IgD-negative memory B cell (primary cell): ENCODE data around the gene TMF1. TPM values are rescaled to one million over a fixed set of nuclear protein-coding genes. Genes with fewer than 3 reads are reported as not detected.

Experiments
- H3K27ac Mint-ChIP-seq, 3 donors: one replicate each; pipeline ENCODE4 v1.8.0; 2020 to 2022; ENCODE audit warnings: mild to moderate bottlenecking in 3 of 3, mixed read lengths in 3 of 3, moderate library complexity in 1 of 3
- H3K27me3 Mint-ChIP-seq: one replicate; pipeline ENCODE4 v1.8.0; 2021; ENCODE audit warnings: mixed read lengths
- H3K36me3 Mint-ChIP-seq: one replicate; pipeline ENCODE4 v1.8.0; 2020; ENCODE audit warnings: mild to moderate bottlenecking, mixed read lengths
- H3K4me1 Mint-ChIP-seq, 3 donors: one replicate each; pipeline ENCODE4 v1.8.0; 2020 to 2022; ENCODE audit warnings: mixed read lengths in 3 of 3, mild to moderate bottlenecking in 1 of 3
- H3K4me3 Mint-ChIP-seq, 4 donors: one replicate each; pipeline ENCODE4 v1.8.0; 2020 to 2022; ENCODE audit warnings: mild to moderate bottlenecking in 4 of 4, mixed read lengths in 4 of 4, moderate library complexity in 3 of 4
- H3K9me3 Mint-ChIP-seq, 3 donors: one replicate each; pipeline ENCODE4 v1.8.0; 2020 to 2021; ENCODE audit warnings: mixed read lengths in 3 of 3, mild to moderate bottlenecking in 1 of 3
- polyA plus RNA-seq: library from polyadenylated mRNA; unstranded; fragments of 300-500 nt; fragmentation: Illumina TruSeq; gene quantifications from one replicate; pipeline ENCODE4 v1.2.3, GENCODE V29; 2021

Gene TMF1
- polyA plus RNA-seq, 1 donor from 2014 or later = 43.2 TPM

DNA sequence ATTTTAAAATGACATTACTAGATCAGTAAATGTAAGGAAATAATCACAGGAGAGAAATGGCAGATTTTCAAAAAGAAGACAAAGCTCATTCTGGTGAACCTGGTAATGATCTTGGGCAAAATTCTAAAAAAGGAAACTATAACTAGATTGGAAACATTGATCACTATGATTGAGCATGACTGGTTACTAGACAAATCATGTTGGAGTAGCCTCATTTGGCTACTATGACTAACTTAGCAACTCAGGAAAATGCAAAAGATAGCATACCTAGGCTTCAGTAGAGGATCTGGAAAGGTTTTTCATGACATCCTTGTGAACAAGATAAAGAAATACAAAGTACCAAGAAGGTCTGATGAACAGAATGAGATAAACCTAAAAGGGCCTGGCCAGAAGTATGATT is 7.6 kb upstream of the TMF1 start:
- Mint-ChIP-seq H3K4me1 (peaks cover 20 to 23% (median 21%) of the 10 kb centered on the region in 3 donors), H3K27me3 (no peaks in the 10 kb centered on the region), H3K27ac (peak overlapping the region in 2 of 3 donors; percentile 21 to 78), H3K9me3 (no peaks in the 10 kb centered on the region), H3K4me3 (peak overlapping the region in 1 of 4 donors; percentile 33), H3K36me3 (peaks cover 9% of the 10 kb centered on the region)

GRCh38 chr3:69058947-69059224 is 6.8 kb upstream of the TMF1 start:
- Mint-ChIP-seq H3K4me3 (peak overlapping the region in 3 of 4 donors; percentile 8 to 85 (median 81)), H3K9me3 (no peaks in the 10 kb centered on the region), H3K27me3 (no peaks in the 10 kb centered on the region), H3K27ac (peak overlapping the region; percentile 21 to 89 (median 78)), H3K36me3 (peaks cover 9% of the 10 kb centered on the region), H3K4me1 (peaks cover 20 to 22% (median 21%) of the 10 kb centered on the region in 3 donors)

DNA sequence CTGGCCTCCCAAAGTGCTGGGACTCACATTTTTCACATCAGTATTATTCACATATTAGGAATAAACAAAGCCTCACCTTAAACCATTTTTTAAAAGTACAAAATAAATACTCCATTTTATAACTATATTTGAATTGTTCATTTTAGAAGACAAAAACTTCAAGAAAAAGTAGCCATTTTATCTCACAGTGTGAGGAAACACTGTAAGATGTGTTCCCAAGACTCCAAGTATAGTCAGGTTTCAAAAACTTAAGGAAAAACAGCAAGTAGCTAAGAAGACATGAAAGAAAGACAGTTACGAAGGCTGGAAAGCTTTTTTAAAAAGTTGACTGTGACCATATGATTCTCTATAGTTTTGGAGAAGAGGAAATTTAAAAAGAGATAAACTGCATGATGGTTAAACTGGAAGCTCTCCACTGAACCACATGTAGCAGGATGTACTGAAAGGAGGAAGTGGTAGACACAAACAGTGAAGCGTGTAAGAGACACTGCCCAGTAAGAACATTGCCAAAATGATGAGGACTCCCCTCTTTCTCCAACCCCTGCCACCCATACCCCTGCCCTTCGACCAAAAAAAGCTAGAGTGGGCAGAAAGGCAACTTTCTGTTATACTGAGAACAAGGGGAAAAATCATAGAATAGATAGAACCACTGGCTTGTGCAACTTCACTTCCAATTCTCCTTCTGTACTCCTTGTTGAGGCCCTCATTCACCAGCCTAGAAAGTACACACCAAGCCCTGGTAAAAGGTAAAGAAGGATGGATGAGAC is 6.2 kb upstream of the TMF1 start:
- peaks cover 9% of the 10 kb centered on the region for H3K36me3 Mint-ChIP-seq
- peaks cover 20 to 22% (median 21%) of the 10 kb centered on the region in 3 donors for H3K4me1 Mint-ChIP-seq
- no peaks in the 10 kb centered on the region for H3K9me3 Mint-ChIP-seq
- peak overlapping the region; percentile 8 to 85 (median 47) for H3K4me3 Mint-ChIP-seq
- peak overlapping the region; percentile 21 to 89 (median 78) for H3K27ac Mint-ChIP-seq
- H3K27me3 Mint-ChIP-seq = no peaks in the 10 kb centered on the region

GRCh38 chr3:69052472-69052898 is 352 bp upstream of the TMF1 start:
- Mint-ChIP-seq H3K4me3 (peak overlapping the region; percentile 94 to 99 (median 96)), H3K4me1 (peaks cover 29 to 30% (median 29%) of the 10 kb centered on the region in 3 donors), H3K9me3 (no peaks in the 10 kb centered on the region), H3K27me3 (no peaks in the 10 kb centered on the region), H3K36me3 (peaks cover 3% of the 10 kb centered on the region), H3K27ac (peak overlapping the region; percentile 91 to 99 (median 98))

- peak overlapping the region in 3 of 4 donors; percentile 31 to 70 (median 38) for H3K4me3 Mint-ChIP-seq
- no peaks in the 10 kb centered on the region for H3K9me3 Mint-ChIP-seq
- peaks cover 2% of the 10 kb centered on the region for H3K36me3 Mint-ChIP-seq
- H3K4me1 Mint-ChIP-seq = peaks cover 33 to 38% (median 34%) of the 10 kb centered on the region in 3 donors
- H3K27me3 Mint-ChIP-seq = no peaks in the 10 kb centered on the region
- H3K27ac Mint-ChIP-seq = no peak overlapping the region
These were observed 3.1 kb downstream of the TMF1 start for GRCh38 chr3:69048990-69049389.

- H3K36me3 Mint-ChIP-seq = peaks cover 8% of the 10 kb centered on the region
- H3K4me1 Mint-ChIP-seq = peaks cover 16 to 26% (median 18%) of the 10 kb centered on the region in 3 donors
- H3K27me3 Mint-ChIP-seq = no peaks in the 10 kb centered on the region
- no peak overlapping the region for H3K27ac Mint-ChIP-seq
- H3K4me3 Mint-ChIP-seq = no peak overlapping the region
- no peaks in the 10 kb centered on the region for H3K9me3 Mint-ChIP-seq
These were observed 7.5 kb downstream of the TMF1 start for GRCh38 chr3:69044608-69045007.

- Mint-ChIP-seq H3K4me1 (peaks cover 0 to 4% (median 2%) of the 10 kb centered on the region in 3 donors), H3K9me3 (no peaks in the 10 kb centered on the region)
These were observed 18.7 kb downstream of the TMF1 start for GRCh38 chr3:69033470-69033869.

GRCh38 chr3:69032737-69033136 is 19.4 kb downstream of the TMF1 start:
- H3K4me1 Mint-ChIP-seq = peaks cover 0 to 4% (median 2%) of the 10 kb centered on the region in 3 donors
- no peaks in the 10 kb centered on the region for H3K27me3 Mint-ChIP-seq
- H3K9me3 Mint-ChIP-seq = no peaks in the 10 kb centered on the region
- no peak overlapping the region for H3K4me3 Mint-ChIP-seq
- no peak overlapping the region for H3K27ac Mint-ChIP-seq
- peaks cover 4% of the 10 kb centered on the region for H3K36me3 Mint-ChIP-seq

More at GRCh38 chr3:69033470-69033869, 18.7 kb downstream of the TMF1 start:
- H3K27me3 Mint-ChIP-seq = no peaks in the 10 kb centered on the region
- H3K36me3 Mint-ChIP-seq = peaks cover 4% of the 10 kb centered on the region
- H3K27ac Mint-ChIP-seq = no peak overlapping the region
- no peak overlapping the region for H3K4me3 Mint-ChIP-seq

DNA sequence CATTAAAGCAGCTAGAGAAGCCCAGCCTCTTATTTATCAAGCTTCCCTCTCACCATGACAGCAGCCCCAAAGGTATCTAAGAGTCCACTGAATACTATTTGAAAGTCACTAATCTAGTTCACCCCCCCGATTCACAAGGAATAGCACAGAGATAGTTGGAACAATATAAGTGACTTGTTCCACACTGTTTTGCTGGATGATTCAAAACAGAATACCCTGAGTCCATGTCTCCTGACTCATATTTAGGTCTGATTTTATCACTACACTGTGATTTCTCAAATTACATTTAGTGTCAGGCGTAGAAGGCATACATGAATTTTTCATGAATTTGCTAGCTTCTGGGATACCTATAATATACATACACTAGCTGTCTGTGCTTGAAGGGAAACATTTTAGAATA is 20.0 kb downstream of the TMF1 start:
- Mint-ChIP-seq H3K4me1 (peaks cover 0 to 4% (median 2%) of the 10 kb centered on the region in 3 donors), H3K27ac (peak overlapping the region in 1 of 3 donors; percentile 35), H3K9me3 (no peaks in the 10 kb centered on the region), H3K27me3 (no peaks in the 10 kb centered on the region), H3K4me3 (no peak overlapping the region), H3K36me3 (peaks cover 4% of the 10 kb centered on the region)

DNA sequence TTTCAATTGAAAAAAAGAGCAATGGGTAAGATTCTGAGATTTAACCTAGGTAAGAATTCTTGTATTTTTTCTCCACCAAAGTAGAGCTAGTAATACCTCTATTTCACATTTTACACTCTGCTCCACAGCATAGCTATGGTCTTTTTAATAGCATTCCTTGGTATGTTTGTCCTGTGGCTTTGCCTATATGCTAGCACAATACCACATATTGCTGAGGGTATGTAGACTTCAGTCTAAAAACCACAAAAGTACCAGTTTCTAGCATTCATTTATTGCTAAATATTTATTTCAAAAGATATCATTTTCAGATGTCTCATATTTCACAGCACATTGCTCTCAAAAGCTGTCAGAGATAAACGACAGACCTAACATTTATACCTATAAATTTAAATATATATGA is 20.5 kb downstream of the TMF1 start:
- Mint-ChIP-seq H3K36me3 (peaks cover 4% of the 10 kb centered on the region), H3K27ac (peak overlapping the region in 1 of 3 donors; percentile 35), H3K4me3 (no peak overlapping the region), H3K4me1 (peaks cover 0 to 4% (median 2%) of the 10 kb centered on the region in 3 donors), H3K9me3 (no peaks in the 10 kb centered on the region), H3K27me3 (no peaks in the 10 kb centered on the region)

- peaks cover 0 to under 1% (median 0%) of the 10 kb centered on the region in 3 donors for H3K4me1 Mint-ChIP-seq
- no peaks in the 10 kb centered on the region for H3K27me3 Mint-ChIP-seq
- H3K9me3 Mint-ChIP-seq = no peaks in the 10 kb centered on the region
- H3K27ac Mint-ChIP-seq = no peak overlapping the region
- H3K36me3 Mint-ChIP-seq = peaks cover 5% of the 10 kb centered on the region
- H3K4me3 Mint-ChIP-seq = no peak overlapping the region
These were observed 31.3 kb downstream of the TMF1 start for GRCh38 chr3:69020857-69021256.

- Mint-ChIP-seq H3K36me3 (peaks cover 2% of the 10 kb centered on the region), H3K9me3 (no peaks in the 10 kb centered on the region), H3K27me3 (no peaks in the 10 kb centered on the region), H3K27ac (no peak overlapping the region), H3K4me1 (no peaks in the 10 kb centered on the region), H3K4me3 (no peak overlapping the region)
These were observed 31.7 kb downstream of the TMF1 start for GRCh38 chr3:69020424-69020823.

- H3K4me1 Mint-ChIP-seq = peaks cover 4 to 12% (median 12%) of the 10 kb centered on the region in 3 donors
- H3K27ac Mint-ChIP-seq = no peak overlapping the region
- no peaks in the 10 kb centered on the region for H3K27me3 Mint-ChIP-seq
- no peaks in the 10 kb centered on the region for H3K9me3 Mint-ChIP-seq
- H3K4me3 Mint-ChIP-seq = no peak overlapping the region
- peaks cover 2% of the 10 kb centered on the region for H3K36me3 Mint-ChIP-seq
These were observed 35.2 kb downstream of the TMF1 start for GRCh38 chr3:69016901-69017300.

DNA sequence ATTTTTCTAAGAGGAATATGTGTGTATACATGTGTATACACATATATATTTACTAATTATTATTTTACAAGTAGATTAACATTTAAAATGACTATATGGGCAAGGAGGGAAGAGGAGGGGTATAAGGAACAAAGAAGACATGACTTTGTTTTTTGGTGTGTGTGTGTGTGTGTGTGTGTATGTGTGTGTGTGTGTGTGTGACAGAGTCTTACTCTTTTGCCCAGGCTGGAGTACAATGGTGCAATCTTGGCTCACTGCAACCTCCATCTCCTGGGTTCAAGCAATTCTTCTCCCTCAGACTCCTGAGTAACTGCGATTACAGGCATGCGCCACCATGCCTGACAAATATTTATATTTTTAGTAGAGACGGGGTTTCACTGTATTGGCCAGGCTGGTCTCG is 36.0 kb downstream of the TMF1 start:
- H3K4me1 Mint-ChIP-seq = peaks cover 4 to 12% (median 12%) of the 10 kb centered on the region in 3 donors
- H3K27me3 Mint-ChIP-seq = no peaks in the 10 kb centered on the region
- peaks cover 2% of the 10 kb centered on the region for H3K36me3 Mint-ChIP-seq
- H3K4me3 Mint-ChIP-seq = no peak overlapping the region
- no peaks in the 10 kb centered on the region for H3K9me3 Mint-ChIP-seq
- no peak overlapping the region for H3K27ac Mint-ChIP-seq

GRCh38 chr3:69014022-69014580 is 38.0 kb downstream of the TMF1 start:
- Mint-ChIP-seq H3K27ac (peak overlapping the region in 2 of 3 donors; percentile 53 to 66), H3K36me3 (peaks cover 2% of the 10 kb centered on the region), H3K4me1 (peaks cover 4 to 12% (median 12%) of the 10 kb centered on the region in 3 donors), H3K9me3 (no peaks in the 10 kb centered on the region), H3K27me3 (no peaks in the 10 kb centered on the region), H3K4me3 (peak overlapping the region; percentile 84 to 93 (median 92))
